ENCODE measurements around the gene ZC3H13.
"Not testable (repeated sequence)": the region's sequence is repeated elsewhere in the genome, so short reads cannot be mapped to it uniquely, and the experiment has no call there.

The ZC3H13 gene

DNA sequence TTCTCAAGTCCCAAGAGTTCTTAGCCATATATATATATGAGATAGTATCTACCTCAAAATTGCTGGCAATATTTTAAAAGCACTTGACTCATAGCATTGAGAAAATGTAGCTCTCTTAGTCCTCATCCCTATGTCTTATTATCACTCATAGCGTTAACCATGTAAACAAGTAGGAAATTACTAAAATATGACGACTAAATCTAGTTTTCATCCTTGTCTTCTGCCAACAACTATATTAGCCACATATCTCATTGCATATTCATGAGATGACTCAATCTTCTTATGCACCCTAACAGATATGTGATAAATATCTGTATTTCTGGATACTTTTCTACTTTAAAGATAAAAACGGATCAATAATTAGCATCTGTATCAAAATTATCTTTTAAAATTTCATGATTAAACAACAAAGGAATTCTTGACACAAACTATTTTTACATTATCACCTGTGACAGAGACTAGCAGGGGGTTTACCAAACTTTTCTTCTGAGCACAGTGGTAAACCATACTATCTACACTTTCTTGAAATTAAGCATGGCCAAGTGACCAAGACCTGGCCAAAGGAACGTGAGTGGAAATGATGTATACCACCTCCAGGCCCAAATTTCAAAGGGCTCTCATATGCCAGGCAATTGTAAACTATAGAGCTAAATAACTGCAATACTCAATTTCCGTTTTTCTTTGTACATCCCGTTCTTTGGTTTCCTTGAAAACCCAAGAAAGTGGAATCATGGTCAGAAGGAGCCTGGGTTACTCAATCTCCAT is 45.7 kb downstream of the ZC3H13 start:
- DNase-seq (ENCODE audit: low read depth) = no peak

DNA sequence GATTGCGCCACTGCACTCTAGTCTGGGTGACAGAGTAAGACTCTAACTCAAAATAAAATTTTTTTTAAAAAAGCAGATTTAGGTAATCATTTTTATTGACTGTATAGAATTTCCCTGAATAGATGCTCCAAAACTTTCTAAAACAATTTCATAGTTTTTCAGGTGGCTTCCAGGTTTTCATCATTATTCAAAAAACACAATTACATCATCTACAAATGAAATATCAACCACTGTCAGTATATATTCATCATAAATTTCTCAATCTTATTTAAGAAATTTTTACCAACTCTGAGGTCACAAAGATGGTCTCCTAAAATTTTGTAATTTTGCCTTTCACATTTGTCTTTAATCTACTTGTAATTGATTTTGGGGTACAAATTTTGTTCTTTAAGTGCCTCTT is 48.1 kb downstream of the ZC3H13 start:
- no peak for DNase-seq (ENCODE audit: low read depth)

DNA sequence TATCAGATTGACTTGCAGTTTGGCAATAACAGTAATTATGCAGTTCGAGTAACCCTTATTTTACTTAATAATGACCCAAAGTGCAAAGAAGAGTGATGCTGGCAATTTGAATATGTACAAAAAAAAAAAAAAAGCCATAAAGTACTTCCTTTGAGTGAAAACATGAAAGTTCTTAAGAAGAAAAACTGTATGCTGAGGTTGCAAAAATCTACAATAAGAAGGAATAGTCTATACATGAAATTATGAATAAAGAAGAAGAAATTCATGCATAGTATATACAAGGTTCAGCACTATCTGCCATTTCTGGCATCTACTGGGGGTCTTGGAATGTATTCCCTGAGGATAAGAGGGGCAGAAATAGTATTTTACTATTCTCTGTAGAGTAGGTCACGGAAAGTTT is 55.9 kb downstream of the ZC3H13 start:
- no peak for DNase-seq (ENCODE audit: low read depth)

DNA sequence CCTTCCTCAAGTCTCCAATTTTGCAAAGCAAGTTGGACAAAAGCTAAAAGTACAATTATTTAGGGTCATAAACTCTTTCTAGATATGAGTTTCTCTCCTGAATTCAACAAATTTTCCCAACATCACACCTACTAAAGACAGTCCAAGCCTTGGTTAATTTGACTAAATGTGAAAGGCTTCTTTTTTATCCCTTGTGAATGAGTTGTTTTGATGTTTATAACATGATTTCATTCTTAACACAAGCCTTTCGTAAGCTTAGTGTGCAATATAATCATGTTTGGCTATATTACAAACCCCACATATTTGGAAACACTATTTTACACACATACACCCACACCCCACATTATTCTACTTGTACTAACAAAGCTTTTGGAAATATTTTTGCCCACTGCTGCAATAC is 57.3 kb downstream of the ZC3H13 start:
- DNase-seq (ENCODE audit: low read depth) = no peak

DNA sequence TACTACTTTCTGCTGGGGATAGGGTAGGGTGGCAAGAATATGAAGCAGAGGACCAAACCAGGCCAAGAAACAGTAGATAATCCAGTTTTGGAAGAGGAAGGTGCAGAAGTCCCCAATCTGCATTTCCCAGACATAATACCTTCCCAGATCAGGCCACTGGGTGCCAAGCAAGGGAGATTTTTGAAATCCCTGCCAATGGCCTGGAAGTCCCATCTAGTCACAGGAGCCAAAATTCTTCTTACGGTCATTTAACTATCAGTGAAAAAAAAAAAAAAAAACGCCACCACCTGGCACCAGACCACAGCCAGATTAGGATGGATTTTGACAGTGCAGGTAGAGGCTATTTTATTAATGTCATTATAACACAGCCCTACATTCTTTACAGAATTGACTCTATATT is 57.8 kb downstream of the ZC3H13 start:
- DNase-seq (ENCODE audit: low read depth) = no peak

DNA sequence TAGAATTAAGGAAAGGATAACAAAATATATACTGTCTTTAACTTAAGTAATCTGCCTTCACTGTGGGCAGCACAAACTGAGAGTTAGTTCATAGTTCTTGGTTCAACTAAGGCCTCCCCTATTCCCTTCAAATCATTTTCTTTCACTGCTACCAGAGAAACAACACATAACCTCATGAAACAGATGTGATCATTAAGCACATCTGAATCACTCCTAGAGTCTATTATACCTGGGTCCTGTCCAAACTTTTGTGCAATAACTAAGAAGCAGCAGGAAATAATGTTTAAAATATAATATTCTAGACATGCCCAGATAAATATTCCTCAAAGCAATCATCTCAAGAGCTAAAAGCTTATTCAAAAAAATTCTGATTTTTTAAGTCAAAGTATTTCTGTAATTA is 62.9 kb downstream of the ZC3H13 start:
- no peak for DNase-seq (ENCODE audit: low read depth)

DNA sequence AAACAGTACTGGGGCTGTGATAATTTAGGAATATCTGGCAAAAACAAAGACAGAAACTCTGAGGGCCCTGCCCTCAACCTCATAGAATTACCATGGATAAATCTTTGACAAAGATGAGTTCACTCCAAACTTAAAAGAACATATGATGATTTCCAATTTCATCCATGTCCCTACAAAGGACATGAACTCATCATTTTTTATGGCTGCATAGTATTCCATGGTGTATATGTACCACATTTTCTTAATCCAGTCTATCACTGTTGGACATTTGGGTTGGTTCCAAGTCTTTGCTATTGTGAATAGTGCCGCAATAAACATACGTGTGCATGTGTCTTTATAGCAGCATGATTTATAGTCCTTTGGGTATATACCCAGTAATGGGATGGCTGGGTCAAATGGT is 71.4 kb downstream of the ZC3H13 start:
- DNase-seq (ENCODE audit: low read depth) = not testable (repeated sequence)

DNA sequence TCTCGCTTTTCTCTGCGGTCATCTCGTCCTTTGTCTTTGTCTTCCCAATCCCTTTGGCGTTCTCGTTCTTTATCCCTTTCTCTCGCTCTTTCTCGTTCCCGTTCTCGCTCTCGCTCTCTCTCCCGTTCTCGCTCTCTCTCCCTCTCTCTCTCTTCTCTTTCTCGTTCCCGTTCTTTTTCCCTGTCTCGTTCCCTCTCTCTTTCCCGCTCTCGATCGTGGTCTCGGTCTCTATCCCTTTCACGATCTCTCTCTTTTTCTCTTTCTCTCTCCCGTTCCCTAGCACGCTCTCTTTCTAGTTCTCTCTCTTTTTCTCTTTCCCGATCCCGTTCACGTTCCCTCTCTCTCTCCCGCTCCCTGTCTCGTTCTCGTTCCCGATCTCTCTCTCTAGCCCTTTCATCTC is 77.2 kb downstream of the ZC3H13 start:
- DNase-seq (ENCODE audit: low read depth) = no peak

DNA sequence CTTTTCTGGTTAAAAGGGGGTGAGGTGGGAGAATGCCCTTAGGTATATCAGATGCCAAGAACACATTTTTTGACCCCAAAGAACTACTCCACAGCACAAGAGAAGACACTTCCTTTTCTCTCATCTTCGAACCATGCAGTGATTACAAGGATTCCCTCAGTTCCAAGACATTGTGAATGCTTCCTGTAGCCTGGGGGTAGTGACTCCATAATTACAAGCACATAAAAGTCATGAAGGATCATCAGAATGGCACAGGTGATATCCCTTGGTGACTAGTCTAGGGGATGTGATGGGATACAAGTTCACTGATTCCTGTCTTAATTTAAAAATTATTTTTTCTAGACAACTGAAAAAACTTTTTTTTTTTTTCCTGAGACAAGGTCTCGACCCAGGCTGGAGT is 78.0 kb downstream of the ZC3H13 start:
- no peak for DNase-seq (ENCODE audit: low read depth)

DNA sequence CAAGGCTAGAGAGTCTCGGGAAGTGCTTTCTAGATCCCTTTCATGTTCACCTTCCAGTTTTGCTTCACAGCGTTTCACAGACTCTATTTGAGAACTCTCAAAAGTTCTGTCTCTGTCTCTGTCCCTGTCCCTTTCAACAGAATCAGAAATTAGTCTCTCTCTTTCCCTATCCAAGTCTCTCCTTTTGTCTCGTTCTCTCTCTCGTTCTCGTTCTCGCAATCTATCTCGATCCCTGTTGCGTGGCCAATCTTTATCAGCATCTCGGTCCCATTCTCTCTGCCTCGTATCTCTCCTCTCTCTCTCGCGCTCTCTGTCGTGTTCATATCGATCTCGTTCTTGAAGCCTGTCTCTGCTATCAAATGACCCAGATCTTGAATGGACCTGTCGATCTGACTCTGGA is 85.0 kb downstream of the ZC3H13 start:
- no peak for DNase-seq (ENCODE audit: low read depth)

DNA sequence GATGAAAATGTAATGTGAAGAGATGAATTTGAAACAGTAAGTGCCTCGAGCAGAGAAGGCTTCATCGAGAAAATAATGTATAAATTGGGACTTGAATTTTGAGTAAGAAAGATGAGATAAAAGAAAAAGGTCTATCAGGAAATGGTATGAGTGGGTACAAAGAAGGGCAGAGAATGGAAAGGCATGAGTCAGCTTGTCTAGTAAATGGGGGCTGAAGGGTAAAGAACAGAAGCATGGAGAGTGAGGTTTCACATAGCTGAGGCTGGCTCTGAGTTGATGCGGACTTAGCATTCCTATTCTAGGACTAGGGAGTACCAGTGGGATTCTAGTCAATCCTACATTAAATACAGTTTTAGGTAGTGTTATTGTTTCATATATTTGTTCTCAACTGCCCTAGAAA is 85.8 kb downstream of the ZC3H13 start:
- DNase-seq (ENCODE audit: low read depth) = no peak

DNA sequence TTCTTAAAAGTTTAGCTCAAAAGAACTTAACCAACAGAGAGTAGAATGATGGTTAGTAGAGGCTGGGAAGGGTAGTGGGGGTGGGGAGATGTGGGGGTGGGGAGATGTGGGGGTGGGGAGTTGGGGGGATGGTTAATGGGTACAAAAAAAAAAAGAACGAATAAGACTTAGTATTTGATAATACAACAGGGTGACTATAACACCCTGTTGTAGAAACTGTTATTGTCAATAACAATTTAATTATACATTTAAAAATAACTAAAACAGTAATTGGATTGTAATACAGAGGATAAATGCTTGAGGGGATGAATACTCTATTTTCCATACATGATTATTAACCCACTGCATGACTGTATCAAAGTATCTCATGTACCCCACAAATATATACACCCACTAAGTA is 91.1 kb downstream of the ZC3H13 start:
- DNase-seq (ENCODE audit: low read depth) = no peak

DNA sequence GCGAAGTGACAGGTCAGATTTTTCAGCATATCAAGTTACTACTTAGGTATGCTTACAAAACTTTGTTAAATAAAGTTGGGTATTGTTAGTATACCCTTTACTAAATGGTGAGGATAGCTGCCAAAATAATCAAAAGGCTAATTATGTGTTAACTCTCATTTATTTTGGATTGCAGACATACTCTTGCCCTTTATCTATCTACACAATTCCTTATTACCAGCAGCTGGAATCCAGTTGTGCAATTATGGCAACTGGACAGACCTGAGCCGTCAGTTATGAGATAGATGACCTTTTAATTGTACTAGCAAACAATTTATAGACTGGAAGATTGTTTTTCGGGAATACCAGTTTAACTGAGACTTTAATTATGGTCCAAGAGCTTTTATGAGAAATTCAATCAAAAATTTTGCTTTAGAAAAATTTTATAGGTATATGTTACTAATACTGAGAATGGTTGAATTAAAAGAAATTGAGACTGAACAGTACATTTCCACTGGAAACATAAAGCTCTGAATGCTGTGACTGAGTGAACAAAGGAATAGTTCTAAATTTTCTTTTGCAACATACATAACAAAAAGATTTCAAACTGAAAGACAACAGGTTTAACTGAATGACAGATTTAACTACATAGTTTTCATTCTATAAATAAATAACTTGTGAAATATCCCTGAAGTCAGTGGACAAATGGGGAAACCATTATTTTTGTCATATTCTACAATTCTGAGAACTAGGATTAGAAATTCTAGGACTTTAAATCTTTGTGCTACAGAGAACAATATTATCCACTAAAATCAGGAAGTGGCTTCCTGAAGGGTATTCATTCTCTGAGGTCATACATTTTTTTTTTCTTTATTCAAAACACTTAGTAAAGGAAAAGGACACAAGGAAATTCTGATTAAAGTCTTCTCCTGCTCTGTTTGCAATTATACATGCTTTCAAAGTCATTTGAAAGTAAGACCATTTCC is 97.4 kb downstream of the ZC3H13 start:
- DNase-seq (ENCODE audit: low read depth) = no peak

DNA sequence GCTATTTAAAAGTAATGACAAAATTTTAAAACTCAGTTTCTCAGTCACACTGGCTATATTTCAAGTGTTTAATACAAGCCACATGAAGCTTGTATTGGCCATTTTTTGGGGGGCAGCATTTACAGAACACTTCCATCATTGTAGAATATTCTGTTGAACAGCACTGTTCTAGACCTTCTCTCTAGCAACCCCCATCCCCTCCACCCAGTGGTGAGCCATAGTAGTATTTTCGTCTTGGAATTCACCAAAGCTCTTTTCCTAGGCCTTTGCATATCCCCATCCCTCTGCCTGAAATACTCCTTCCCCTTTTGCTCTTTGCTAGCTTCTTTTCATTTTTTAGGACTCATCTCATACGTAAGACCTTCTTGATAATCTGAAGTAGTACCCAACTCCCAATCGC is 99.5 kb downstream of the ZC3H13 start:
- DNase-seq (ENCODE audit: low read depth) = no peak

DNA sequence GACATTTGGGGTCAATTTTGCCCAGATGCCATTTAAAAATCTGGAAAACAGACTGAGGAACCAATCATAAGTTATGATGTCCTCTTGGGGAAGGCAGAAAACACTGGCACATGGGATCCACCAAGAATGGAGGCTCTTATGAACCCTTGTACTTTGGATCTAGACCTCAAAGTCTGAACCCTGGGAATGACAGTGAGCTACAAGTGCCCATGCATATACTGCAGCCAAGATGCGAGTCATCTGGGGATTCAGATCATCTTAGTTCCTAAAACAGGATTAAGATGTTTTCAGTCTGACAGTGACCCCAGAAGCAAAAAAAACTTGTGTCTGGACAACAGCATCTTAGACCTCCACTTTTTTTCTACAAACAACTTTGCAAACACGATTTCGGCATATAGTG is 100.8 kb downstream of the ZC3H13 start:
- DNase-seq (ENCODE audit: low read depth) = no peak

DNA sequence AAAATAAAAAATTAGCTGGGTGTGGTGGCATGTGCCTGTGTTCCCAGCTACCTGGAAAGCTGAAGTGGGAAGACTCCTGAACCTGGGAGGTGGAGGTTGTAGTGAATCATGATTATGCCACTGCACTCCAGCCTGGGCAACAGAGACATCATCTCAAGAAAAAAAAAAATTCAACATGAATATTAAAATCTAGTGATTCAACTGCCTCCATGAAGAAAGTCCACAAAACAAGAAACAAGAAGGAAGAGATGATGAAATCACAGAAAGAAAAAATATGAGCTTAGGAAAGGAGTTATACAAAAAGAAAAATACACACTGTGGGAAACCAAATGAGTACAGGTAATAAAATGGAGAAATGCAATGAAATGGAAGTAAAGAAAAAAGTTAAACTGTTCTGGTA is 101.4 kb downstream of the ZC3H13 start:
- DNase-seq (ENCODE audit: low read depth) = no peak

DNA sequence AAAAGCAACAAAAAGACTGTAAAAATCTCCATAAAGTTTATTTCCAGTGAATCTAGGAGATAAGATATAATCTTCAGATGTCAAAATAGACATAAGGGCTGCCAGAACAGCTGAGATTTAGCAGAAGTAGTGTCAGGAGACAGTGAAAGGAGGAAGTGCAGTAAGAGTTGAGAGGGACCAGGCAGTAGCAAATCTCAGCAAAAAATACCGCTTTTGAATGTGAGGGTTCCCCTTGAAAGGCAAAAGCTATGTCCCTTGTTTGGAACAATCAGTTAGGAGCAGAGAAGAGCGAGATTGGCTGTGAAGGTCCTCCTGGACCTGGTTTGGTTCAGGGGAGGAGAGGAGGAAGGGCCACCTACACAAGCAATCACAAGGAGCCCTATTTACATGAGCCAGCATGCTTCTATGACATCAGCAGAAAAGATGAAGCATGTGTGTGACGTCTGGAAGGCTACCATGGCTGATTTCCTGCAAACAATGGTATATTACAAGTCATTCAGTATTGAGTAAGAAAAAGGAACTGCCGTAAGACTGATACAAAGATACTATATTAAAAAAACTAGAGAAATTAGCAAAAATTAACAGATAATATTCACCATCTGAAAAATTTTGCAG is 102.1 kb downstream of the ZC3H13 start:
- no peak for DNase-seq (ENCODE audit: low read depth)

DNA sequence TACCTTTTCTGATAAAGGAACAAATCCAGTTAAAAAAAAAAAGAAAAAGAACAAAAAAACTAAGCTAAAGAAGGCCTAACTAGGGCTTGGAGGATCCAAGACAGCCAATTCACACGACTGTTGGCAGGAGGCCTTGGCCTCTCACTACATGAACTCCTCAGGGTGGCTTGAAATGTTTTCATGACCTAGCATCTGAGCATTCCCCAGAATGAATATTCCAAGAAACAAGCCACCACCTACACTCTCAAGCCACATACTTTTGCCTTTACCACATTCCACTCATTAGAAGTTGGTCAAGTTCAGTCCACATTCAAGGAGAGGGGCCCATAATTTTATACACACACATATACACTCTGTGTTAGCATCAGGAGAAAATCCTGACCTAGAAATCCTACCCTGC is 103.4 kb downstream of the ZC3H13 start:
- no peak for DNase-seq (ENCODE audit: low read depth)

DNA sequence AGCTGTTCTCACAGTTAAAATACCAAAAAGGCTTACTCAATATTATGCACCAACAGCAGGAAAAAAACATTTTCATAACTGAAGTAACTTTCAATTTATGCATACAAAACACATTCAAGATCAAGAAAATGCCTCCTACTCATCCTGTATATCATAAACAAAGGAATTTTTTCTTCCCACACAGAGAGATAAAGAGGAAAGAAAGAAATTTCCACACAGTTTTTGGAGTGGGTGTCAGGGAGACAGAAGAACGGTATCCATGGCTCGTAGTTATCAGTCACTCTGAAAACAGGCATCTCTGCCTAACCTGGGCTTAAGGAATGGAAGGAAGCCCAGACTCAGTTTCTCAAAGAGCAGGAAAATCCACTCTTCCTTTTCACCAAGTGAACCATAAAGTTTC is 108.6 kb downstream of the ZC3H13 start:
- no peak for DNase-seq (ENCODE audit: low read depth)

DNA sequence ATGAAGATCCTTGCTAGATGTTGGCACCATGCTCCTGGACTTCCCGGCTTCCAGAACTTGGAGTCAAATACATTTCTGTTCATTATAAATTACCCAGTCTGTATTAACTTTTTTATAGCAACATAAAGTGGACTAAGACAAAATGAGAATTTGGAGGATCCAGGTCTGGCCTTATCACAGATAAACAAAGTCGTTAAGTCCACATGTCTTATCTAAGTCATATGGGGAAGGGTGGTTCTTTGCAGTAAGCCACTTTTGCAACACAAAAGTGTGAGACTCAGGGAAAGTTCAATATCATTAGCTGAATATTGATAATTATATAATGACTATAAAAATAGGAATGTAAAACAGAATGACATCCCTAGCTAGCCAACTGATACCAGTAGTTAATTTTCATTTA is 109.4 kb downstream of the ZC3H13 start:
- no peak for DNase-seq (ENCODE audit: low read depth)

DNA sequence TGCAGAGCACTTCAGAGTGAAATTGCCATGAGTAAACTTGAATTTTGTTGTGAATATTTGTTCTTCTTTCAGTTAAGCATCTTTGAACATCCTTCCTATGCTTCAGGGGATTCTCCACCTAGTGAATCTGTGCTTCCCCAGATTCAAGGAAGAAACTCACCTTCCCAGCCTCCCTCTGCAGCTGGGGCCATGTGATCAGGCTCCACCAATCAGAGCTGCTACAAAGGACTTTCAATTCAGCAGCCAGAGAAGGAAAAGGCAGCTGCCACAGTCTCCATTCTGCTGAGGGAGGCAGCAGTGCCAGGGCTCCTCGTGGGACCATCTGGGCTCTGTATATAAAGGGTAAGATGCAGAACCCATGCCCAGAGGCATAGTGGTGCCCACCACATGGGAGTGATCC is 111.3 kb downstream of the ZC3H13 start:
- DNase-seq (ENCODE audit: low read depth) = no peak

DNA sequence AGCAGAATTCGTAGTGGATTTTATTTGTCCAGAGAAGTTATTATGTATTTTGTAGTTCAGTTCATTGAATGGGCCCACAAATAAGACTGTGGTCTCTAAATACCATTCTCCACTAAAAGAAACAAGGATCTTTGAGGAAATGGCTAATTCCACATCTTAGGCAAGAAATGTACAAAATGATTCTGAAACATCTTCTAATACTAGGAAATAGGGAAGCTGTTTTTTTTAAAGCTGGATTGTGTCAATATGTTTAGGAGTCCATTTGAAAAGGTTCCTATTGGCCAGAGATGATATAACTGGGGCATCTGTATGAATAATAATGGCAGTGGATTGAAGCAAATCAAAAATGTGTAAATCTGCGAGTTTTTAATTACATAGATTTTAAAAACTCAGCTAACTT is 112.5 kb downstream of the ZC3H13 start:
- DNase-seq (ENCODE audit: low read depth) = no peak

DNA sequence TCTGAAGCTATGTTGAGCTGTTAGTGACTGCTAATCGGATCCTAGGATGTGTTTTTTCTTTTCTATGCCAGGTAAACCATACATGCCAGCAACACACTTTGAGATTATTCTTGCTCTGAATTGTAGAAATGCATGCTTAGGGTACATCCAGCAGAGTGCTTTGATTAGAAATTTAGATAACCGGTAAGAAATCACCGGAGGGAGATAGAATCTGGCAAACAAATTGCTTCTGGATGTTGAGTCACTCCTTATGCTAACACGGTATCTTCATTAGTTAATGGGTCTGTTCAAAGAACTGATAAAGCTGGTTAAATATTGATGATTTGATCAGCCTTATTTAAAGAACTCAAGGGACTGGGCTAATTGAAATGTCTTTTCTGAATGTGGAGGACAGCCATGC is 115.9 kb downstream of the ZC3H13 start:
- no peak for DNase-seq (ENCODE audit: low read depth)

All from HS-27A (cell line).